Ovary (tissue), 3 donors: ENCODE data around the gene SORCS2.

Experiments used
- CTCF ChIP-seq, 3 donors: fragments of 450-650 bp in 2 of 3; fragments of 200-600 bp in 1 of 3; IDR thresholded peaks; one replicate each; pipeline versions ENCODE4 v1.5.1 to v1.8.0; 2016 to 2022; ENCODE audit warnings: antibody characterized with exemption in 3 of 3, mild to moderate bottlenecking in 1 of 3
- EP300 ChIP-seq: sonication (generic); formaldehyde crosslinking; IDR thresholded peaks from one replicate; pipeline ENCODE4 v1.6.1; 2017; ENCODE audit warnings: antibody characterized with exemption
- donor health status: DM: no; HTN: no; CAD: no.

- TF ChIP-seq CTCF (IDR thresholded peaks at IDR 0.05) (no peak), EP300 (no peak)
Observed at GRCh38 chr4:7395645-7396044, 203.3 kb downstream of the SORCS2 start.
